Ishikawa (cell line): ENCODE measurements around the gene ITPRID2.

Experiments
- CEBPB ChIP-seq: IDR thresholded peaks from 2 replicates; pipeline ENCODE4 v1.6.1; 2012
- CREB1 ChIP-seq: IDR thresholded peaks from 2 replicates; pipeline ENCODE4 v1.6.1; 2012; ENCODE audit warnings: low read depth
- EP300 ChIP-seq: IDR thresholded peaks from 2 replicates; pipeline ENCODE4 v1.6.1; 2012; ENCODE audit warnings: borderline replicate concordance
- RAD21 ChIP-seq: IDR thresholded peaks from 2 replicates; pipeline ENCODE4 v1.6.1; 2012; ENCODE audit warnings: low read depth
- REST ChIP-seq: IDR thresholded peaks from 2 replicates; pipeline ENCODE4 v1.6.1; 2012; ENCODE audit warnings: low read depth, mild to moderate bottlenecking
- TAF1 ChIP-seq: IDR thresholded peaks from 2 replicates; pipeline ENCODE4 v1.6.1; 2012; ENCODE audit warnings: low read depth, mild to moderate bottlenecking
- TCF12 ChIP-seq: IDR thresholded peaks from 2 replicates; pipeline ENCODE4 v1.6.1; 2012; ENCODE audit warnings: low read depth
- USF1 ChIP-seq: IDR thresholded peaks from 2 replicates; pipeline ENCODE4 v1.6.1; 2012
- YY1 ChIP-seq: IDR thresholded peaks from 2 replicates; pipeline ENCODE4 v1.6.1; 2012; ENCODE audit warnings: low read depth

GRCh38 chr2:181946444-181947127 is 55.1 kb downstream of the ITPRID2 start:
- TF ChIP-seq RAD21 (no peak), USF1 (no peak), YY1 (no peak), TAF1 (no peak), TCF12 (no peak), EP300 (no peak), CEBPB (no peak), CREB1 (no peak), REST (no peak)
